Stimulated activated CD4-positive, alpha-beta T cell treated with anti-CD3 and anti-CD28 coated beads, Interleukin-4, amount 100 ng/mL, for 1 hour (primary cell): ENCODE results near the gene MMP7.

Experiments used
- DNase-seq: peaks from one replicate; pipeline ENCODE4 v3.0.0-alpha.2; 2020

The MMP7 gene

GRCh38 chr11:102530558-102530957, at the start of gene MMP7:
MMP7 (minus strand) TSS chr11:102530747; CDS start chr11:102530700, 47 bp downstream.
- no peak for DNase-seq

- no peak for DNase-seq
Observed at GRCh38 chr11:102577723-102578122, 47.2 kb upstream of the MMP7 start.

- DNase-seq, result no peak
Observed at GRCh38 chr11:102577182-102577581, 46.6 kb upstream of the MMP7 start.

- no peak for DNase-seq
Observed at GRCh38 chr11:102576350-102576749, 45.8 kb upstream of the MMP7 start.

- no peak for DNase-seq
Observed at GRCh38 chr11:102575012-102575411, 44.5 kb upstream of the MMP7 start.

- no peak for DNase-seq
Observed at GRCh38 chr11:102573851-102574250, 43.3 kb upstream of the MMP7 start.

- no peak for DNase-seq
Observed at GRCh38 chr11:102572554-102573220, 42.1 kb upstream of the MMP7 start.

GRCh38 chr11:102568851-102569250, 38.3 kb upstream of the MMP7 start:
- DNase-seq, result no peak

GRCh38 chr11:102566112-102566511, 35.6 kb upstream of the MMP7 start:
- no peak for DNase-seq

- no peak for DNase-seq
Observed at GRCh38 chr11:102564110-102564509, 33.6 kb upstream of the MMP7 start.

GRCh38 chr11:102561636-102562035, 31.1 kb upstream of the MMP7 start:
- no peak for DNase-seq

GRCh38 chr11:102560555-102561011, 30.0 kb upstream of the MMP7 start:
- no peak for DNase-seq

- DNase-seq, result no peak
Observed at GRCh38 chr11:102559839-102560238, 29.3 kb upstream of the MMP7 start.

- no peak for DNase-seq
Observed at GRCh38 chr11:102555091-102555490, 24.5 kb upstream of the MMP7 start.

- no peak for DNase-seq
Observed at GRCh38 chr11:102553835-102554282, 23.3 kb upstream of the MMP7 start.

- no peak for DNase-seq
Observed at GRCh38 chr11:102552447-102553194, 22.1 kb upstream of the MMP7 start.

GRCh38 chr11:102552020-102552419, 21.5 kb upstream of the MMP7 start:
- no peak for DNase-seq

- DNase-seq, result no peak
Observed at GRCh38 chr11:102551169-102551781, 20.7 kb upstream of the MMP7 start.

GRCh38 chr11:102546923-102547471, 16.4 kb upstream of the MMP7 start:
- DNase-seq, result no peak

- no peak for DNase-seq
Observed at GRCh38 chr11:102546427-102546826, 15.9 kb upstream of the MMP7 start.

- DNase-seq, result no peak
Observed at GRCh38 chr11:102545701-102546100, 15.2 kb upstream of the MMP7 start.

GRCh38 chr11:102544594-102544993, 14.0 kb upstream of the MMP7 start:
- DNase-seq, result no peak

- DNase-seq, result no peak
Observed at GRCh38 chr11:102539567-102539966, 9.0 kb upstream of the MMP7 start.

- DNase-seq, result no peak
Observed at GRCh38 chr11:102538932-102539331, 8.4 kb upstream of the MMP7 start.
